ENCODE measurements around the gene ACOT8. TPM values are rescaled to one million over a fixed set of nuclear protein-coding genes. Genes with fewer than 3 reads are reported as not detected.
"Not testable (repeated sequence)": the region's sequence is repeated elsewhere in the genome, so short reads cannot be mapped to it uniquely, and the experiment has no call there.

The ACOT8 gene
- total RNA-seq, 2 experiments from 2014 or later, result 18.5 to 21.2 TPM

DNA sequence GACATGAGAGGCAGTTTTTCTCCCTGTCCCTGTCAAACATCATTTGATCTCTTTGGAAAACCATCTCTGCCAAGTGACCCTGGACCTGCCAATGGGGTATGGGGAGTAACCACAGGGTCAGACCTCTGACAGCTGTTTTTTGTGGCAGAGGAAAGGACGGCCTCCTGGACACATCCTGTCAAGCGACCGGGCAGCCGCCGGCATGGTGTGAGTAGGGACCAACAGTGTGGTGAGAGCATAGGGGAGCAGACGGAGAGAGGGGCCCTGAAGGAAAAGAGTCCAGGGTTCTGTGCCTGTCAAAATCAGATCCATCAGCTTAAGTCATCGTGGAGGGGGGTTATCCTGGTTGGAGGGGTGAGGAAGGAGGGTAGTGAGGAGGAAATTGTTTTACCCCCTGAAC, 55.3 kb downstream of the ACOT8 start:
- TF ChIP-seq, protein P1, sequence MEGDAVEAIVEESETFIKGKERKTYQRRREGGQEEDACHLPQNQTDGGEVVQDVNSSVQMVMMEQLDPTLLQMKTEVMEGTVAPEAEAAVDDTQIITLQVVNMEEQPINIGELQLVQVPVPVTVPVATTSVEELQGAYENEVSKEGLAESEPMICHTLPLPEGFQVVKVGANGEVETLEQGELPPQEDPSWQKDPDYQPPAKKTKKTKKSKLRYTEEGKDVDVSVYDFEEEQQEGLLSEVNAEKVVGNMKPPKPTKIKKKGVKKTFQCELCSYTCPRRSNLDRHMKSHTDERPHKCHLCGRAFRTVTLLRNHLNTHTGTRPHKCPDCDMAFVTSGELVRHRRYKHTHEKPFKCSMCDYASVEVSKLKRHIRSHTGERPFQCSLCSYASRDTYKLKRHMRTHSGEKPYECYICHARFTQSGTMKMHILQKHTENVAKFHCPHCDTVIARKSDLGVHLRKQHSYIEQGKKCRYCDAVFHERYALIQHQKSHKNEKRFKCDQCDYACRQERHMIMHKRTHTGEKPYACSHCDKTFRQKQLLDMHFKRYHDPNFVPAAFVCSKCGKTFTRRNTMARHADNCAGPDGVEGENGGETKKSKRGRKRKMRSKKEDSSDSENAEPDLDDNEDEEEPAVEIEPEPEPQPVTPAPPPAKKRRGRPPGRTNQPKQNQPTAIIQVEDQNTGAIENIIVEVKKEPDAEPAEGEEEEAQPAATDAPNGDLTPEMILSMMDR (IDR thresholded peaks at IDR 0.05), result no peak
- H3K4me3 Mint-ChIP-seq, result no peak overlapping the region
- ATAC-seq, result no peak
- CTCF ChIA-PET, result no interaction called here
- no peaks in the 10 kb centered on the region for H3K9me3 Mint-ChIP-seq
- no peak for DNase-seq
- POLR2A ChIA-PET, result interaction anchor here (1.3 kb wide), 1 partner anchor 32 kb away, joined by 4 read pairs; no protein-coding TSS in a partner anchor
- H3K4me1 Mint-ChIP-seq (ENCODE audit: low read depth), result peaks cover 6% of the 10 kb centered on the region
- no peak overlapping the region for H3K27ac Mint-ChIP-seq
- H3K27me3 Mint-ChIP-seq, result no peaks in the 10 kb centered on the region
- intact Hi-C loops (cut with micrococcal nuclease), result no loop called here
- peaks cover 25% of the 10 kb centered on the region for H3K36me3 Mint-ChIP-seq (ENCODE audit: low read depth)

DNA sequence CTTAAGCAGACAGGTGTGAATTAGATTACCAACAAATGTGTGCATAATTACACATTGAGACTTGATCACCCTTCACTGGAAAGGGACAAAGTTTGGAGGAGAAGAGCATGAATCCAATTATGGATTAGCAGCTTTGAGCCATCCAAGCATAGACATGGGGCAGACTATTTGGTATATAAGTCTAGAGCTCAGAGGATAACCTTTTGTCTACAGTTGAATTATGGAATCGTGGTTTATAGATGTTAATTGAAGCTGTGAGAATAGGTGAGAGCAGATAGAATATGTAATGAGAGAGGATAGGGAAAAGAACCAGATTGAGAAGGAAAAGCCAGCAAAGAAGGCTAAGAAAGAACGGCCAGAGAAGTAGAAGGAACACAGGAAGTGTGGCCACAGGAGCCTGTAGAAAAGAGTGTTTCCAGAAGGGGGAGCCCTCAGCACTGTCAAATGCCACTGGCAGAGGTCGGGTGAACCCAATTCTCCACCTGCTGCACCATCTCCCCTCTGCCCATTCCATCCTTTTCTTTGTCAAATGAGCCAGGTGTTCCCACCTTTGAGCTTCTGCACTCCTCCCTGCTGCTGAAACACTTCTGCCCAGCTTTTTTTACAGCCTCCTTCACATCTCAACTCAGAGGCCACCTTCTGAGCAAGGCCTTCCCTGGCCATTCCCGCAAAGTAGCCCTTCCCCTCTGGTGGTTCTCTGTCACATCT, 58.1 kb downstream of the ACOT8 start:
- peak; percentile 83 for DNase-seq
- Mint-ChIP-seq H3K36me3 (ENCODE audit: low read depth) (peaks cover 29% of the 10 kb centered on the region), H3K27me3 (no peaks in the 10 kb centered on the region), H3K27ac (peak overlapping the region; percentile 22), H3K4me3 (no peak overlapping the region), H3K4me1 (ENCODE audit: low read depth) (peaks cover 6% of the 10 kb centered on the region), H3K9me3 (no peaks in the 10 kb centered on the region)
- intact Hi-C loops (cut with micrococcal nuclease), result no loop called here
- TF ChIP-seq, protein P1 (IDR thresholded peaks at IDR 0.05), result peak; percentile 79
- CTCF ChIA-PET, result interaction anchor here (0.7 to 2.3 kb wide), 48 partner anchors 10 to 505 kb away, joined by 3 to 31 read pairs (median 5); partner anchors contain the start of genes CTSA, NEURL2, SNX21 and TNNC2
- POLR2A ChIA-PET, result interaction anchor here (0.8 to 1.8 kb wide), 7 partner anchors 10 to 171 kb away, joined by 3 to 7 read pairs (median 3); partner anchors contain the start of gene UBE2C
- peak; percentile 99 for ATAC-seq

DNA sequence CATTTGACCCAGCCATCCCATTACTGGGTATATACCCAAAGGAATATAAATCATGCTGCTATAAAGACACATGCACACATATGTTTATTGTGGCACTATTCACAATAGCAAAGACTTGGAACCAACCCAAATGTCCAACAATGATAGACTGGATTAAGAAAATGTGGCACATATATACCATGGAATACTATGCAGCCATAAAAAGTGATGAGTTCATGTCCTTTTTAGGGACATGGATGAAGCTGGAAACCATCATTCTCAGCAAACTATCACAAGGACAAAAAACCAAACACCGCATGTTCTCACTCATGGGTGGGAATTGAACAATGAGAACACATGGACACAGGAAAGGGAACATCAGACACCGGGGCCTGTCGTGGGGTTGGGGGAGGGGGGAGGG, 59.2 kb downstream of the ACOT8 start:
- DNase-seq; ATAC-seq; POLR2A ChIA-PET; H3K27ac Mint-ChIP-seq; H3K4me3 Mint-ChIP-seq; intact Hi-C loops (cut with micrococcal nuclease); H3K4me1 Mint-ChIP-seq (ENCODE audit: low read depth); H3K27me3 Mint-ChIP-seq; H3K9me3 Mint-ChIP-seq: not testable (repeated sequence)
- H3K36me3 Mint-ChIP-seq (ENCODE audit: low read depth), result peaks cover 28% of the 10 kb centered on the region
- CTCF ChIA-PET, result interaction anchor here (0.9 to 2.3 kb wide), 12 partner anchors 11 to 172 kb away, joined by 3 to 31 read pairs (median 8); partner anchors contain the start of genes ZNF335 and ZSWIM1

DNA sequence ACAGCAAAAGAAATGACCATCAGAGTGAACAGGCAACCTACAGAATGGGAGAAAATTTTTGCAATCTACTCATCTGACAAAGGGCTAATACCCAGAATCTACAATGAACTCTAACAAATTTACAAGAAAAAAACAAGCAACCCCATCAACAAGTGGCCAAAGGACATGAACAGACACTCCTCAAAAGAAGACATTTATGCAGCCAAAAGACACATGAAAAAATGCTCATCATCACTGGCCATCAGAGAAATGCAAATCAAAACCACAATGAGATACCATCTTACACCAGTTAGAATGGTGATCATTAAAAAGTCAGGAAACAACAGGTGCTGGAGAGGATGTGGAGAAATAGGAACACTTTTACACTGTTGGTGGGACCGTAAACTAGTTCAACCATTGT, 59.7 kb downstream of the ACOT8 start:
- H3K4me3 Mint-ChIP-seq; POLR2A ChIA-PET; DNase-seq; CTCF ChIA-PET; H3K27me3 Mint-ChIP-seq; H3K9me3 Mint-ChIP-seq; H3K27ac Mint-ChIP-seq; intact Hi-C loops (cut with micrococcal nuclease); ATAC-seq: not testable (repeated sequence)
- Mint-ChIP-seq H3K4me1 (ENCODE audit: low read depth) (peaks cover 14% of the 10 kb centered on the region), H3K36me3 (ENCODE audit: low read depth) (peaks cover 31% of the 10 kb centered on the region)

DNA sequence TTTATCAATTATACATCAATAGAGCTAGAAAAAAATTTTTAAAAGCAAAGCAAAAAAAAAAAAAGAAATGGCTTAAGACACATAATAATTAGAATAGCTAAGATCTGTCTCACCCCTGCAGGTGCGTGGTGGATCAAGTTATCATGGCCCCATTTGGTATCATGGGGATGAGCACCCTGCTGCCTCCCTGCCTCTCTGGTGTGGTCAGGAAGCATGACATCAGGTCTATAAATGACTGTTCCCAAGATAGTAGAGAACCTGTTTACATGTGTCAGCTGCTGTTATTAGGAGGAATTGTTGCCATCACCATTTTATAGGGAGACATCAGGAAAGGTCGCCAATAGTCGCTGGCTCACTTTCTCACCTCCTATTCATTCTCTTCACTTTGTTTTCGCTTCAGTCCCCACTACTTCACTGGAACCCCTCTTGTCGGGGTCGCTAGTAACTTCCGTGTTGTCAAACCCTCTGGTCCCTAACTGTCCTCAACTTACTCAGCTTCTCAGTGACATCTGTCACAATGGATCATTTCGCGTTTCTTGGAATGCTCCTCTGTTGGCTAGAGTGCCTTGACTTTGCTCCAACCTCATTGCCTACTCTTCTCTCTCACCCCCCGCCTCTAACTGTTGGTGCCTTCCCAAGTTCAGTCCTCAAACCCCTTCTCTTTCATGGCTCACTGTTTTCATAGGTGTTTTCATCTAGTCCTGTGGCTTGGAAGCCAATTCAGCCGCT, 60.7 kb downstream of the ACOT8 start:
- H3K27me3 Mint-ChIP-seq, result no peaks in the 10 kb centered on the region
- POLR2A ChIA-PET, result no interaction called here
- TF ChIP-seq, protein P1 (IDR thresholded peaks at IDR 0.05), result no peak
- ATAC-seq (no peak), DNase-seq (no peak)
- no peak overlapping the region for H3K4me3 Mint-ChIP-seq
- H3K27ac Mint-ChIP-seq, result no peak overlapping the region
- H3K4me1 Mint-ChIP-seq (ENCODE audit: low read depth), result peaks cover 17% of the 10 kb centered on the region
- intact Hi-C loops (cut with micrococcal nuclease), result no loop called here
- no peaks in the 10 kb centered on the region for H3K9me3 Mint-ChIP-seq
- CTCF ChIA-PET, result interaction anchor here (0.9 to 2.4 kb wide), 3 partner anchors 10 to 173 kb away, joined by 3 to 14 read pairs (median 3); no protein-coding TSS in a partner anchor
- peaks cover 29% of the 10 kb centered on the region for H3K36me3 Mint-ChIP-seq (ENCODE audit: low read depth)

Data from activated CD8-positive, alpha-beta T cell treated with anti-CD3 and anti-CD28 coated beads for 36 hours (primary cell).